GM13977 (cell line): ENCODE results near the gene TNS1.

Source experiments
- DNase-seq: peaks from one replicate; pipeline ENCODE4 v3.0.0; 2012; ENCODE audit warnings: low spot score
- in situ Hi-C: fragments of 300-500 bp; cut with MboI; formaldehyde crosslinking; loops from one replicate; pipeline ENCODE4 v1.12.0; 2022; ENCODE audit warnings: low sequenced_read_pairs, low pct_unique_long_range_greater_than_20kb, mixed read lengths, inconsistent platforms; ENCODE audit not compliant: unreplicated experiment
- TF ChIP-seq, protein P1 (sequence below): IDR thresholded peaks from 2 replicates; pipeline ENCODE4 v1.5.1; 2012; ENCODE audit warnings: mild to moderate bottlenecking, control low read depth; ENCODE audit not compliant: insufficient read depth; ENCODE audit errors: extremely low read depth, missing control alignments

Gene TNS1

DNA sequence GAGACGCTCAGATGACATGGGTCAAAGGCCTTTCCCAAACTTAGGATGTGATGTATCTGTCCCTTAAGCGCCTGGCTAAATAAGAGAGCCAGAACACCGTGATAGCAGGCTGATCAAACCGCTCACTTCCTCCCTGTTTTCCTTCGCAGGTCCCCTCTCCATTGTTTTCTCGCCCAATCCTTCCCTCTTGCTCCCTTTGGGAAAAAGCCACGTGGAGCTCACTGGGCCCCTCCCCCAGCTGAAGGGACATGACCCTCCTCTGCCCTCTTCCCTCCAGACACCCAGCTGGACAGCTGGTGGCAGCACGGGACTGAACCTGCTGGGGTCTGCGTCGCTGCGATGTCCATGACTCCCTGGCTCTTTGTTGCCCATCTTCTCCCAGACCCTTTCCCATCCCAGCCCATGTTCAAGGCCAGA, 201.7 kb downstream of the TNS1 start:
- DNase-seq, result no peak
- TF ChIP-seq, protein P1, sequence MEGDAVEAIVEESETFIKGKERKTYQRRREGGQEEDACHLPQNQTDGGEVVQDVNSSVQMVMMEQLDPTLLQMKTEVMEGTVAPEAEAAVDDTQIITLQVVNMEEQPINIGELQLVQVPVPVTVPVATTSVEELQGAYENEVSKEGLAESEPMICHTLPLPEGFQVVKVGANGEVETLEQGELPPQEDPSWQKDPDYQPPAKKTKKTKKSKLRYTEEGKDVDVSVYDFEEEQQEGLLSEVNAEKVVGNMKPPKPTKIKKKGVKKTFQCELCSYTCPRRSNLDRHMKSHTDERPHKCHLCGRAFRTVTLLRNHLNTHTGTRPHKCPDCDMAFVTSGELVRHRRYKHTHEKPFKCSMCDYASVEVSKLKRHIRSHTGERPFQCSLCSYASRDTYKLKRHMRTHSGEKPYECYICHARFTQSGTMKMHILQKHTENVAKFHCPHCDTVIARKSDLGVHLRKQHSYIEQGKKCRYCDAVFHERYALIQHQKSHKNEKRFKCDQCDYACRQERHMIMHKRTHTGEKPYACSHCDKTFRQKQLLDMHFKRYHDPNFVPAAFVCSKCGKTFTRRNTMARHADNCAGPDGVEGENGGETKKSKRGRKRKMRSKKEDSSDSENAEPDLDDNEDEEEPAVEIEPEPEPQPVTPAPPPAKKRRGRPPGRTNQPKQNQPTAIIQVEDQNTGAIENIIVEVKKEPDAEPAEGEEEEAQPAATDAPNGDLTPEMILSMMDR, result no peak
- in situ Hi-C loops, result no loop called here

DNA sequence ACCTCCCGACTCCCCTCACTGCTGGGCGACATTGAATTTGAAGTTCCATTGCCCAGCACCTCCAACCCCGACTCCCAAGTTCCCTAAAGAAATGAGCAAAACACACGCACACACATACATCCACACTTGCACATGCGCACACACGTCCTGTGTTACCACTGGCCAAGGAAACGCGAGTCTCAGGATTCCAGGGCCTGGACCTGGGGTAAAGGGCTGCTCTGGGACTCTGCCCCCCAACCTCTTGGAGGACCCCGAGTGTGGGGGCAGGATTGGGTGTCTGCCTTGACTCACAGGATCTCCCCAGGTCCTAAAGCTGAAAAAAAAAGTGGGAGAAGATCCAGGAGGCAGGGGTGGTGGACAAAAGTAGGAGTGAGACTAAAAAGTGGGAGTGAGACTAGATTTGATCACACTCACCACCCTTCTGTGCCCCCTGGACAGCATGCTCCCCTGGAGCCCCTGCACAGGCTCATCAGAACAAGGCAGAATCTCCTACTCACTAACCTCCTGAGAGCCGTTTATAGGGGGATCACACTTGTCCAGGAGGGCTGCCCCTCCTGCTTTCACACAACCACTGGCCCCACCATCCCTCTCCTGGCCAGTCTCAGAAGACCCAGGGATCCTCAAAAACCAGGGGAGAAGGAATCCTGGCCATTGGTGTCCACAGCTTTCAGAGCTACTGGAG, 202.2 kb downstream of the TNS1 start:
- no peak for DNase-seq
- TF ChIP-seq, protein P1, result no peak
- in situ Hi-C loops, result no loop called here

DNA sequence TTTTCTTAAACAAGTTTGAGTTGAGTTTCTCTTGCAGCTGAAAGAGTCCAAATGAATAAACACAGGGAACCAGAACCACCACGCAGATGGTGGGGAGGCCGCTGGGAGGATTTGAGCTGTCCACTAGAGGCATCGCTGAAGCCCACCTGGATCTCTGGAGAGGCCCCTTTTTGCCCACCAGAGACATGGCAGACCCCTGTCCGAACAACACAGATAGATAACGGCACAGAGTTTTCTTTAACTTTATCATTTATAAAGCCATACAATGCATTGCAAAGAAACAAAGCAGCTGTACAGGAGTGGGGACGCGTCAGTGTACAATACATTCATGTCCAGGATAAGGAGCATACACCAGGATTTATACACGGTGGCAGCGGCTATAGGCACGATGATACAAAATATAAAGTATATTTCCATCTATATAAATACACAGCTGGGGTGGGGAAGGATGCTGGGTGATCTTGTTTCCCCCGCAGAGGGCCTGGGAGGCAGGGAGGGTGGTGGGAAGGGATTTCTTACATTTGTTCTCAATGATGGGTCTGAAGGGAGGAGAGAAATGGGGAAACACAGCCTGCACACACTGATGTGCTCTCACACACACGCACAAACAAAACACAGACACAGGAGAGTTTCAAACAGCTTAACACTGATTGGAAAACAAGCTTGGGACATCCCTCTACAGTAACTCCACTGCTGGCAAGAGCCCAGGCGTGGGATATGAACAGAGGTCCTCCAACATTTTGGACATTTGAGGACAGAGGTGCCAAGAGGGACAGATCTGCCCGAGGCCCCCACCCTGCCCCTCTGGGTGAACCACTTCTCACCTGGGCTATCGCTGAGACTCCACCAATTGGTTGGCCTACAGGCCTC, 203.0 kb downstream of the TNS1 start:
- in situ Hi-C loops, result no loop called here
- no peak for DNase-seq
- TF ChIP-seq, protein P1, result no peak

DNA sequence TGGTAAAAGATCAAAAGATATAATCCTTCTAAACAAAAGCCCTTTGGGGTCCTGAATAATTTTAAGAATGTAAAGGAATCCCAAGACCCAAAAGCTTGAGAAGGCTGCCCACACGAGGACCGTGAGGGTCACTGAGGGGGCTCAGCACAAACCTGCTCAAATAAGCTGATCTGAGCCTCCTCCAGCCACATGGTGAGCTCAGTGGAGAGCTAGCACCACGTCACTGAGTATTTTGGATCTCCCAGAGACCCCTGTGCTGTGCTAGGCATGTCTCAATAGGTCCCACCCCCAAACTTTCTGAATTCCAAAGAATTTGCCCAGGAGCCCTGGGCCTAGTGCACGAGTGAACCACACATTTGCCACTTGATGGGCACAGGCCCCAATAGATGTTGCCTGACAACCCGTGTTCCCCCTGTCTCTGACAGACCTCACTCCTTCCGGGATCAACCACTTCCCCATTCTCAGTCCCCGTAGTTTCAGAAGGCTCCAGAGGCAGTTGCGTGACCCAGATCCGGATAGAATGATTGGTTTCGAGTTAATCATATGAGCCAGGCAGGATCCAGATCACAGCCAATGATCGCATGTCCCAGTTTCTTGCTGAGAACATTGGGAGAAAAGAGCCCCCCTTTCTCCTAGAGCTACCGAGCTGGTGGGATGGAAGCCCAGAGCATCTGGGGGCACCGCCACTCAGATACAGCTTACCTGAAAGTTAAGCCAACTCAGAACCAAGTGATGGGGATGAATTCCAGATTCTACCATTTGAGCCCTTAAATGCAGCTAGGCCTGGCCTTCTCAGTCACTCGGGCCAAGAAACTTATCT, 203.8 kb downstream of the TNS1 start:
- in situ Hi-C loops, result no loop called here
- no peak for DNase-seq
- TF ChIP-seq, protein P1, result no peak

DNA sequence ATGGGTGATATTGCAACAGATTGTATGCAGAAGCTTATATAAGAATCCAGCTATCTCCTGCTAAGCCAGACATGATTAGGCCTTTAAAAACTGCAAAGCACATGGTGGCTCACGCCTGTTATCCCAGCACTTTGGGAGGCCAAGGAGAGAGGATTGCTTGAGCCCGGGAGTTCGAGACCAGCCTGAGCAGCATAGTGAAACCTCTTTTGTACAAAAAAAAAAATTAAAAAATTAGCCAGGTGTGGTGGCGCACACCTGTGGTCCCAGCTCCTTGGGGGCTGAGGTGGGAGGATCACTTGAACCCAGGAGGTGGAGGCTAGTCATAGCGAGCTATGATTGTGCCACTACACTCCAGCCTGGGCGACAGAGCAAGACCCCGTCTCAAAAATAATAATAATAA, 204.6 kb downstream of the TNS1 start:
- DNase-seq, result no peak
- in situ Hi-C loops, result no loop called here
- TF ChIP-seq, protein P1, result no peak

DNA sequence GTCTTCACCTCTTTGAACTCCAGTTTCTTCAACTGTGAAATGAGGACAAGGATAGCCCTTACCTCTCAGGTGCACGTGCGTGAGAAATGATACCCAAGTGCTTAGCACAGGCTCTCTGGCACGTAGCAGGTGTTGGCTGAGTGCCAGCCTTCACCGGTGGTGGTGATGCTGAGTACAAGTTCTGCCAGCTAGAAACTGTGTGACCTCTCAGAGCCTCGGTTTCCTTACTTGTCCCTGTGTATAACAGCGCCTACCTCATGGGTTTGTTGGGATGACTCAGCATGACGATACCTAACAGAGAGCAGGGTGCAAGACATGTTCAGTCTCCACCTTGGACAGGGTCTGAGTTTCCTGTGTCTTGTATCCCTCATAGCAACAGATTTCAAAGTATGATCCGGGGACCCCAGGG, 205.1 kb downstream of the TNS1 start:
- in situ Hi-C loops, result no loop called here

More for the DNA sequence above, 205.1 kb downstream of the TNS1 start:
- TF ChIP-seq, protein P1, result no peak
- DNase-seq, result no peak
